ENCODE results near the gene SSBP2. TPM values are rescaled to one million over a fixed set of nuclear protein-coding genes. Genes with fewer than 3 reads are reported as not detected.

SSBP2 gene
- polyA plus RNA-seq, 1 experiment = 74.3 TPM

DNA sequence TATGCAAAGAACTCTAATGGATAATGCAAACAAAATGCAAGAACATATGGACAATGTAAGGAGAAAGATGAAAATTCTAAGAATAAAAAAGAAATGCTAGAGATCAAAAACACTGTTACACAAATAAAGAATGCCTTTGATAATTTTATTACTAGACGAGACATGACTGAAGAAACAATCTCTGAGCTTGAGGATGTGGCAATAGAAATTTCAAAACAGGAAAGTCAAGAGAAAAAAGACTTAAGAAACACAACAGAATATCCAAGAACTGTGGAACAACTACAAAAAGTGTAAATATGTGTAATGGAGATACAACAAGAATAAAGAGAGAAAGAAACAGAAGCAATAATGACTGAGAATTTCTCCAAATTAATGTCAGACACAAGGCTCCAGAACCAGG lies 216.5 kb downstream of the SSBP2 start:
- DNase-seq (ENCODE audit: low read depth, low spot score) = no peak
- Histone ChIP-seq H3K4me3 (ENCODE audit: low read depth, low read length) (no peak overlapping the region), H3K27ac (ENCODE audit: low read depth, low read length) (no peak overlapping the region), H3K27me3 (ENCODE audit: control insufficient read depth, insufficient read depth, low read length) (no peaks in the 10 kb centered on the region), H3K9me3 (ENCODE audit: control insufficient read depth, insufficient read depth, low read length) (no peaks in the 10 kb centered on the region)
- ChIA-PET CTCF (no interaction called here), POLR2A (no interaction called here)
- TF ChIP-seq, protein P1, sequence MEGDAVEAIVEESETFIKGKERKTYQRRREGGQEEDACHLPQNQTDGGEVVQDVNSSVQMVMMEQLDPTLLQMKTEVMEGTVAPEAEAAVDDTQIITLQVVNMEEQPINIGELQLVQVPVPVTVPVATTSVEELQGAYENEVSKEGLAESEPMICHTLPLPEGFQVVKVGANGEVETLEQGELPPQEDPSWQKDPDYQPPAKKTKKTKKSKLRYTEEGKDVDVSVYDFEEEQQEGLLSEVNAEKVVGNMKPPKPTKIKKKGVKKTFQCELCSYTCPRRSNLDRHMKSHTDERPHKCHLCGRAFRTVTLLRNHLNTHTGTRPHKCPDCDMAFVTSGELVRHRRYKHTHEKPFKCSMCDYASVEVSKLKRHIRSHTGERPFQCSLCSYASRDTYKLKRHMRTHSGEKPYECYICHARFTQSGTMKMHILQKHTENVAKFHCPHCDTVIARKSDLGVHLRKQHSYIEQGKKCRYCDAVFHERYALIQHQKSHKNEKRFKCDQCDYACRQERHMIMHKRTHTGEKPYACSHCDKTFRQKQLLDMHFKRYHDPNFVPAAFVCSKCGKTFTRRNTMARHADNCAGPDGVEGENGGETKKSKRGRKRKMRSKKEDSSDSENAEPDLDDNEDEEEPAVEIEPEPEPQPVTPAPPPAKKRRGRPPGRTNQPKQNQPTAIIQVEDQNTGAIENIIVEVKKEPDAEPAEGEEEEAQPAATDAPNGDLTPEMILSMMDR (IDR thresholded peaks at IDR 0.05; ENCODE audit: low read depth, low read length) = no peak

GRCh38 chr5:81533629-81534405 lies 217.1 kb downstream of the SSBP2 start:
- DNase-seq (ENCODE audit: low read depth, low spot score) = no peak
- Histone ChIP-seq H3K4me3 (ENCODE audit: low read depth, low read length) (no peak overlapping the region), H3K27ac (ENCODE audit: low read depth, low read length) (no peak overlapping the region), H3K9me3 (ENCODE audit: control insufficient read depth, insufficient read depth, low read length) (no peaks in the 10 kb centered on the region), H3K27me3 (ENCODE audit: control insufficient read depth, insufficient read depth, low read length) (no peaks in the 10 kb centered on the region)
- POLR2A ChIA-PET = no interaction called here
- CTCF ChIA-PET = no interaction called here
- TF ChIP-seq, protein P1 (IDR thresholded peaks at IDR 0.05; ENCODE audit: low read depth, low read length) = no peak

DNA sequence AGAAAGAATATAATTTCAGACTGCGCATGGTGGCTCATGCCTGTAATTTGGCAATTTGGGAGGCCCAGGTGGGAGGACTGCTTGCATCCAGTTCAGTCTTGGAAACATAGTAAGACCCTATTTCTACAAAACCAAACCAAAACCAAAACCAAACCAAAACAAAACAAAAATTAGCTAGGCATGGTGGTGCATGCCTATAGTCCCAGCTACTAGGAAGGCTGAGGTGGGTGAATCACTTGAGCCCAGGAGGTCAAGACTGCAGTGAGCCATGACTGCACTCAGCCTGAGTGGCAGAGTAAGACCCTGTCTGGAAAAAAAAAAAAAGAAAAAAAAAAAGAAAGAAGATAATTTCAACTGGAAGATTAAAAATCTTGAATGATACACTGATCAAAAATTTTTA lies 220.0 kb downstream of the SSBP2 start:
- Histone ChIP-seq H3K9me3 (ENCODE audit: control insufficient read depth, insufficient read depth, low read length) (no peaks in the 10 kb centered on the region), H3K27me3 (ENCODE audit: control insufficient read depth, insufficient read depth, low read length) (no peaks in the 10 kb centered on the region), H3K4me3 (ENCODE audit: low read depth, low read length) (no peak overlapping the region), H3K27ac (ENCODE audit: low read depth, low read length) (no peak overlapping the region)
- ChIA-PET CTCF (interaction anchor here (0.7 kb wide), 1 partner anchor 151 kb away, joined by 7 read pairs; no protein-coding TSS in a partner anchor), POLR2A (no interaction called here)
- TF ChIP-seq, protein P1 (IDR thresholded peaks at IDR 0.05; ENCODE audit: low read depth, low read length) = no peak
- no peak for DNase-seq (ENCODE audit: low read depth, low spot score)

DNA sequence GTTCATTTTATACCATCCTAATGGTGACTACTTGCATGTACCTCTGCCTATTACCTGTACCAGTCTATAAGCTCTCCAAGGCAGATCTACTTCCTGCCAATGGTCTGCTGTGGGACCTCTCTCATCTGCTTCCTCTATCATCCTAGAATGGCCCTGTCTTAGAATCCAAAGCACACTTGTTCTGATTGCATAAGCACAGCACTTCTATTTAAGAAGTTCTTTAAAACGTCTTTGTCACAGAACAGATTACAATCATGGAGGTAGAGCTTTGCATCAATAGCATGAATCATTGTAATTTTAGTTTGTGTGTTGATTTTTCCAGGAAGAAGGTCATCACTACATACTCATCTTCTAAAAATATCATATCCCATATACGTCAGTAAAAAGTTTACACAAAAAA lies 225.2 kb downstream of the SSBP2 start:
- Histone ChIP-seq H3K27me3 (ENCODE audit: control insufficient read depth, insufficient read depth, low read length) (no peaks in the 10 kb centered on the region), H3K27ac (ENCODE audit: low read depth, low read length) (no peak overlapping the region), H3K4me3 (ENCODE audit: low read depth, low read length) (no peak overlapping the region), H3K9me3 (ENCODE audit: control insufficient read depth, insufficient read depth, low read length) (no peaks in the 10 kb centered on the region)
- ChIA-PET CTCF (interaction anchor here (1.3 kb wide), 1 partner anchor 313 kb away, joined by 4 read pairs; no protein-coding TSS in a partner anchor), POLR2A (no interaction called here)
- DNase-seq (ENCODE audit: low read depth, low spot score) = peak; percentile 30
- TF ChIP-seq, protein P1 (IDR thresholded peaks at IDR 0.05; ENCODE audit: low read depth, low read length) = no peak

GRCh38 chr5:81524015-81524414 lies 226.9 kb downstream of the SSBP2 start:
- DNase-seq (ENCODE audit: low read depth, low spot score) = no peak

More at GRCh38 chr5:81524015-81524414, 226.9 kb downstream of the SSBP2 start:
- POLR2A ChIA-PET = no interaction called here
- CTCF ChIA-PET = interaction anchor here (0.6 to 1.2 kb wide), 3 partner anchors 17 to 1048 kb away, joined by 3 to 5 read pairs (median 3); no protein-coding TSS in a partner anchor
- TF ChIP-seq, protein P1 (IDR thresholded peaks at IDR 0.05; ENCODE audit: low read depth, low read length) = no peak
- H3K4me3 ChIP-seq (ENCODE audit: low read depth, low read length) = no peak overlapping the region
- H3K9me3 ChIP-seq (ENCODE audit: control insufficient read depth, insufficient read depth, low read length) = no peaks in the 10 kb centered on the region
- no peaks in the 10 kb centered on the region for H3K27me3 ChIP-seq (ENCODE audit: control insufficient read depth, insufficient read depth, low read length)
- H3K27ac ChIP-seq (ENCODE audit: low read depth, low read length) = no peak overlapping the region
